ENCODE results near the gene PAK6. TPM values are rescaled to one million over a fixed set of nuclear protein-coding genes. Genes with fewer than 3 reads are reported as not detected.

The PAK6 gene
- total and polyA plus RNA-seq, 9 of the 15 experiments (the other 6 are each of a cell fraction or from before 2014, with no cell fraction given) = 0.03 to 0.74 (median 0.16) TPM; not detected in 2

GRCh38 chr15:40310001-40310959, 71.4 kb downstream of the PAK6 start (continued):
- no peak for TF ChIP-seq USF1 (CRISPR knock-in tag; IDR thresholded peaks at IDR 0.05)
- no peak for TF ChIP-seq POLR3A (IDR thresholded peaks at IDR 0.05; ENCODE audit: borderline replicate concordance, extremely low read depth, insufficient read depth, insufficient read length)
- no peak for TF ChIP-seq TCF7 (IDR thresholded peaks at IDR 0.05; ENCODE audit: borderline replicate concordance)
- TF ChIP-seq ZBTB40 (IDR thresholded peaks at IDR 0.05) = no peak
- no peak for TF ChIP-seq ZBTB40 (CRISPR knock-in tag; IDR thresholded peaks at IDR 0.05)
- no peak for TF ChIP-seq PCBP1 (IDR thresholded peaks at IDR 0.05; ENCODE audit: low read depth, low read length, poor library complexity, severe bottlenecking)
- no peak for TF ChIP-seq USF2 (CRISPR knock-in tag; IDR thresholded peaks at IDR 0.05)
- TF ChIP-seq CCNT2 (IDR thresholded peaks at IDR 0.05; ENCODE audit: borderline replicate concordance, extremely low read depth, insufficient read length, low read depth, low read length) = no peak
- no peak for TF ChIP-seq RFX1 (IDR thresholded peaks at IDR 0.05)
- TF ChIP-seq BRF1 (IDR thresholded peaks at IDR 0.05; ENCODE audit: borderline replicate concordance, extremely low read depth, insufficient read length) = no peak
- TF ChIP-seq TGIF2 (CRISPR knock-in tag; IDR thresholded peaks at IDR 0.05) = no peak
- TF ChIP-seq ZC3H4 (CRISPR knock-in tag; IDR thresholded peaks at IDR 0.05; ENCODE audit: borderline replicate concordance) = no peak
- TF ChIP-seq MYC (IDR thresholded peaks at IDR 0.05; ENCODE audit: low read depth, low read length) = 0 out of 2 replicates have a peak, but pooled peaks have one; percentile 31
- TF ChIP-seq MYC (CRISPR knock-in tag; IDR thresholded peaks at IDR 0.05; ENCODE audit: borderline replicate concordance, low read depth) = no peak
- TF ChIP-seq STAG1 (CRISPR knock-in tag; IDR thresholded peaks at IDR 0.05; ENCODE audit: borderline replicate concordance) = peak; percentile 71; the same call in 1 of the 2 replicates
- TF ChIP-seq CBX1 (IDR thresholded peaks at IDR 0.05; ENCODE audit: low read depth) = no peak

Data from K562 (cell line).